ENCODE data around the gene TMPRSS13. TPM values are rescaled to one million over a fixed set of nuclear protein-coding genes. Genes with fewer than 3 reads are reported as not detected.

The TMPRSS13 gene
- total RNA-seq, 2 donors from 2014 or later: 1.1 TPM; not detected in 1

- H3K27ac ChIP-seq: no peak overlapping the region
- no peaks in the 10 kb centered on the region for H3K4me1 ChIP-seq (ENCODE audit: control insufficient read depth in 1 of 2, low read depth in 2 of 2)
- no peaks in the 10 kb centered on the region for H3K36me3 ChIP-seq
- H3K9me3 ChIP-seq: no peaks in the 10 kb centered on the region
- no peak for TF ChIP-seq CTCF (IDR thresholded peaks at IDR 0.05)
- H3K4me3 ChIP-seq: no peak overlapping the region
- DNase-seq (ENCODE audit: low spot score) (no peak), ATAC-seq (ENCODE audit: insufficient number of reproducible peaks, low FRiP score, low read depth) (no peak)
- no peaks in the 10 kb centered on the region for H3K27me3 ChIP-seq (replicated peaks; ENCODE audit: insufficient read depth)
Observed at GRCh38 chr11:117933930-117934329, 4.7 kb upstream of the TMPRSS13 start.

DNA sequence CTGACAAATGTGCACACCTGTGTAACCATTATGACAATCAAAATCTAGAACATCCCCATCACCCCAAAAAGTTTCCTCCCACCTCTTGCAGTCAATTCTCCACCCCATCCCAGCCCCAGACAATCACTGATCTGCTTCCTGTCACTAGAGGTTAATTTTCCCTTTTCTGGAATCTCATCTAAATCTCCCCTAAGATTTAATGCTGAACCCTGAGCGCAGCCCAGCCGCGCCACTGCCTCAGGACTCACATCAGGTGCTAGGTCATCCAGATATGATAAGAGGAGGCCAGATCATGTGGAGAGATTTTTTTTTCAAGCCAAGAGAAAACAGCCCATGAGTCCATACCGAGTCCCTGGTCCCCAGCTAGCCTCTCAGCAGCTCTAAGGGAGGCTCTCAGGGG, 4.3 kb upstream of the TMPRSS13 start:
- no peaks in the 10 kb centered on the region for H3K36me3 ChIP-seq
- no peaks in the 10 kb centered on the region for H3K9me3 ChIP-seq
- no peak overlapping the region for H3K4me3 ChIP-seq
- no peak overlapping the region for H3K27ac ChIP-seq
- no peaks in the 10 kb centered on the region for H3K27me3 ChIP-seq (replicated peaks; ENCODE audit: insufficient read depth)
- DNase-seq (ENCODE audit: low spot score): no peak
- no peak for TF ChIP-seq CTCF (IDR thresholded peaks at IDR 0.05)
- ATAC-seq (ENCODE audit: insufficient number of reproducible peaks, low FRiP score, low read depth): no peak
- no peaks in the 10 kb centered on the region for H3K4me1 ChIP-seq (ENCODE audit: control insufficient read depth in 1 of 2, low read depth in 2 of 2)

GRCh38 chr11:117932947-117933346, 3.7 kb upstream of the TMPRSS13 start:
- no peak overlapping the region for H3K4me3 ChIP-seq
- TF ChIP-seq CTCF (IDR thresholded peaks at IDR 0.05): no peak
- no peaks in the 10 kb centered on the region for H3K36me3 ChIP-seq
- no peak for DNase-seq (ENCODE audit: low spot score)
- no peak overlapping the region for H3K27ac ChIP-seq
- no peaks in the 10 kb centered on the region for H3K4me1 ChIP-seq (ENCODE audit: control insufficient read depth in 1 of 2, low read depth in 2 of 2)
- no peaks in the 10 kb centered on the region for H3K9me3 ChIP-seq
- ATAC-seq (ENCODE audit: insufficient number of reproducible peaks, low FRiP score, low read depth): no peak
- no peaks in the 10 kb centered on the region for H3K27me3 ChIP-seq (replicated peaks; ENCODE audit: insufficient read depth)

DNA sequence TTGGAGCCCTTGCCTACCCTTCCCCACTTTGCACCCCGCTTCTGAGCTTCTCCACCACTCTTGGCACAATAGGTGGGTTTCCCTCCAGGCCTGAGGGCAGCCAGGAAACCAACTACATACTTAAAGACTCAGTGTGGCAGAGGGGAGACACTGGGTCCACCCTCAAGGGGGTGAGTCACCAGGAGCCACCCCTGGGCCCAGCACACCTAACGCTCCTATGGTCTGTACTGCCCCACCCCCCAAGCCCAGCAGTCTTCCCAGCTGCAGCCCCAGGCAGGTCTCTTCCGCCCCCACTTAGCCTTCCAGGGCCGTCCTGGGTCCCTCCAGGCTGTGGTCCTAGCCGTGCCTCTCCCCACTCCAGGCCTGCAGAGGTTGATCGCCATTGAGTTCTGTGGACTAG, 3.2 kb upstream of the TMPRSS13 start:
- Histone ChIP-seq H3K27ac (no peak overlapping the region), H3K27me3 (replicated peaks; ENCODE audit: insufficient read depth) (no peaks in the 10 kb centered on the region), H3K36me3 (no peaks in the 10 kb centered on the region), H3K4me1 (ENCODE audit: control insufficient read depth in 1 of 2, low read depth in 2 of 2) (no peaks in the 10 kb centered on the region), H3K9me3 (no peaks in the 10 kb centered on the region), H3K4me3 (no peak overlapping the region)
- no peak for TF ChIP-seq CTCF (IDR thresholded peaks at IDR 0.05)
- ATAC-seq (ENCODE audit: insufficient number of reproducible peaks, low FRiP score, low read depth) (no peak), DNase-seq (ENCODE audit: low spot score) (no peak)

- Histone ChIP-seq H3K4me3 (no peak overlapping the region), H3K4me1 (ENCODE audit: control insufficient read depth in 1 of 2, low read depth in 2 of 2) (no peaks in the 10 kb centered on the region), H3K9me3 (no peaks in the 10 kb centered on the region), H3K27ac (no peak overlapping the region), H3K36me3 (no peaks in the 10 kb centered on the region), H3K27me3 (replicated peaks; ENCODE audit: insufficient read depth) (no peaks in the 10 kb centered on the region)
- no peak for TF ChIP-seq CTCF (IDR thresholded peaks at IDR 0.05)
- DNase-seq (ENCODE audit: low spot score) (no peak), ATAC-seq (ENCODE audit: insufficient number of reproducible peaks, low FRiP score, low read depth) (no peak)
Observed at GRCh38 chr11:117931971-117932370, 2.8 kb upstream of the TMPRSS13 start.
